Peyer's patch (tissue), 4 donors: ENCODE results near the gene SPRED2.

ENCODE experiments used
- CTCF ChIP-seq, 6 experiments: fragments of 450-650 bp in 4 of 6; fragments of 200-600 bp in 2 of 6; sonication (generic) in 1 of 6; IDR thresholded peaks; one replicate each; pipeline ENCODE4 v1.5.1; 2017 to 2019; ENCODE audit warnings: antibody characterized with exemption in 6 of 6, mild to moderate bottlenecking in 3 of 6, moderate library complexity in 1 of 6
- POLR2A ChIP-seq, 2 donors: fragments of 450-650 bp; IDR thresholded peaks; one replicate each; pipeline ENCODE4 v1.5.1; 2017; ENCODE audit warnings: antibody characterized with exemption in 2 of 2, mild to moderate bottlenecking in 2 of 2, moderate library complexity in 2 of 2

- TF ChIP-seq CTCF (IDR thresholded peaks at IDR 0.05) (no peak), POLR2A (IDR thresholded peaks at IDR 0.05) (no peak)
These were observed 102.9 kb downstream of the SPRED2 start for GRCh38 chr2:65329525-65329924.
